Kidney glomerular epithelial cell (primary cell): ENCODE results near the gene SEBOX.

Source experiments
- DNase-seq: peaks from one replicate; lab custom pipeline; 2025; lab: John Stamatoyannopoulos, UW

Gene SEBOX

DNA sequence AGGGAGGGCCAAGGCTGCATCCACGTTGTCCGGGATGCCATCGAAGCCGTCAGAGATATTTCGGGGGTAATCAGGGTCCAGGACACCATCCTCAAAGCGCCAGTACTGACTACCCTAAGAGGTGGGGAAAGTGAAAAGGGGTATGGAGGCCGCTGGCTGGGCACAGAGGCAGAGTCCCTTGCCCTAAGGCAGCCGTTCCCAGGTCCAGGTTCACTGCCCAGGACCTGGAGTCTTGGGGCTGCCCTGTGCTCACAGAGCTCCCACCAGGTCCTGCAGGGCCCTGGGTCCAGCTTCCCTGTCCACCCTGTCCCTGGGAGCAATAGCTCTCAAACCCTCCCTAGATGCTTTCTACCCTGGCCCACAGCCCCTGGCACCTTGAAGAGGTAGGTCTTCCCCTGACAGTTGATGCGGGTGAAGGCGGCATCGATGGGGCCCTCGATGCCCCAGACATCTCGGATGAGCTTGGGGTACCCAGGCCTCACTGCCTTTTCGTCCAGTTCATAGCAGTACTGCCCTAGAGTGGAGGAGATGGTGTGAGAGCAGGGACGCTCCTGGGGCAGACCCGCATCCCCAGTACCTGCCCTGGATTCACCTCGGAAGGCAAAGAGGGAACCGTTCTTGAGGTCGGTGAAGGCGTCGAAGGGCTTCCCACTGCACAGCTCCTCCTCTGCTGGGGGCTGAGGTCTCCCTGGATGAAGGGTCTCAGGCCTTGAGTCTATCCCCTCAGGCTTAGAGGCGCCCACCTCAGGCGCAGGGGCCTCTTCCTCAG lies 4.1 kb upstream of the SEBOX start:
- no peak for DNase-seq

GRCh38 chr17:28368306-28368831 lies 3.4 kb upstream of the SEBOX start:
- no peak for DNase-seq

DNA sequence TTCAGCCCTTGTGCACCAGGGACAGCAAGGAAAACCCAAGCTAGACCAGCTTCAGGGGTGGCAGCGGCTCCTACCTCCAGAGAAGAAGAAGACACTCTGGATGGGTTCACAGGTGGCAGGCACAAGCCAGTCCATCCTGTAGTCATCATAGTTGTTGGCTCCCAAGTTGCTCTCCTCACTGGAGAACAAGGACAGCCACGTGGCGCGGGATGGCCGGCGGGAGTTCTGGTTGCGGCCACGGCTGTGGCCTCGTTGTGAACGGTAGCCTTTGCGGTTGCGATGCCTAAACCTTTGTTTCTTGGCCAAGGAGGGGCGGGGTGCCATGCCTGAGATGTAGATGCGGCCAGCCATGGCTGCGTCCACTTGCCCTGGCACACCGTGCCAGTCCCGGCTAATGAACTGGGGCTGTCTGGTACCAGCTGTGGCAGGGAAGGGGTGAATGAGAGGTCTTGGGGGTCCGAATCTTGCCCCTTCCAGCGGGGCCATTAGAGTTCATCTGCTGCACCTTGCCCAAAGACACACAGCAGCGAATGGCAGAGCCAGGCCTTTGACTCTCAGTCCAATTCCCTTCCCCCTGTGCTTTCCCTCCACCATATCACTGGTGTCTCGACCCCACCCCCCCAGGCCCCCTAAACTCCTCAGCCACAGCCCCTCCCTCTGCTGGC lies 2.8 kb upstream of the SEBOX start:
- DNase-seq: no peak

DNA sequence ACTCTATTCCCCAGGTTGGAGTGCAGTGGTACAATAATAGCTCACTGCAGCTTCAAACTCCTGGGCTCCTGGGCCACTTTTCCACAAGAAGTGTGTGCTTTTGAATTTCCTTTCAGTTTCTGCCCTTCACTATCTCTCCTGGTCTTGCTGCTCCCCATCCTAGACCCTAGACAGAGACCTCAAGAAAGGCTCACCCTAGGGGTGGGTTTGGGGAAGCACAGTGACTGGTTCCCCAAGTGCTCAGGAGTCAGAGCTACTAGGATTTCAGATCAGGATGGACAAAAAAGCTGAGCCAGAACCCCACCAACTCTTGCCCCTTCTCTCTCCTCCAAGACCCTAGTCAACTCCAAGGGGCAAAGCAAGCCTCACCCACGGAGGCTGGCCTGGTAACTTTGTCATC lies 1.6 kb upstream of the SEBOX start:
- DNase-seq: no peak

GRCh38 chr17:28365487-28365886 lies 488 bp upstream of the SEBOX start:
- no peak for DNase-seq

GRCh38 chr17:28363776-28364650 lies 986 bp downstream of the SEBOX start:
- no peak for DNase-seq

DNA sequence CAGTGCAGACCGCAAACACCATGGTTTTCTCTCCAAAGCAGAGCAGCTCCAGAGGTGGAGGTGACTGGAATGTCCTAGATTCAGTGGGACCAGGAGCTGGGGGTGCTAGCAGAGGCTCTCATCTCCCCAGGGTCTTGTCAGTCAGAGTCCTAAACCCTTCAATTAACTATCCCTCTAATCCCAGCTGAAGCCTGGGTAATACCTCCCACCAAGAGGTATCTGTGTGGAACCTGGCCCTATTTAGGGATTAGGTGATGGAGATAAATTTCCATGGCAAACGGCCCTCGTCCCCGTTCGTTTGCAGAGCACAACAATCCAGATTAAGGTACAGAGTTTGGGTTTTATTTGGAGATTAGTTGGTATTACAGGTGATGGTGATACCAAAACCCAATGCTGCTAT lies 1.8 kb downstream of the SEBOX start:
- DNase-seq: no peak

- DNase-seq: no peak
Observed at GRCh38 chr17:28357901-28358197, 7.2 kb downstream of the SEBOX start.

DNA sequence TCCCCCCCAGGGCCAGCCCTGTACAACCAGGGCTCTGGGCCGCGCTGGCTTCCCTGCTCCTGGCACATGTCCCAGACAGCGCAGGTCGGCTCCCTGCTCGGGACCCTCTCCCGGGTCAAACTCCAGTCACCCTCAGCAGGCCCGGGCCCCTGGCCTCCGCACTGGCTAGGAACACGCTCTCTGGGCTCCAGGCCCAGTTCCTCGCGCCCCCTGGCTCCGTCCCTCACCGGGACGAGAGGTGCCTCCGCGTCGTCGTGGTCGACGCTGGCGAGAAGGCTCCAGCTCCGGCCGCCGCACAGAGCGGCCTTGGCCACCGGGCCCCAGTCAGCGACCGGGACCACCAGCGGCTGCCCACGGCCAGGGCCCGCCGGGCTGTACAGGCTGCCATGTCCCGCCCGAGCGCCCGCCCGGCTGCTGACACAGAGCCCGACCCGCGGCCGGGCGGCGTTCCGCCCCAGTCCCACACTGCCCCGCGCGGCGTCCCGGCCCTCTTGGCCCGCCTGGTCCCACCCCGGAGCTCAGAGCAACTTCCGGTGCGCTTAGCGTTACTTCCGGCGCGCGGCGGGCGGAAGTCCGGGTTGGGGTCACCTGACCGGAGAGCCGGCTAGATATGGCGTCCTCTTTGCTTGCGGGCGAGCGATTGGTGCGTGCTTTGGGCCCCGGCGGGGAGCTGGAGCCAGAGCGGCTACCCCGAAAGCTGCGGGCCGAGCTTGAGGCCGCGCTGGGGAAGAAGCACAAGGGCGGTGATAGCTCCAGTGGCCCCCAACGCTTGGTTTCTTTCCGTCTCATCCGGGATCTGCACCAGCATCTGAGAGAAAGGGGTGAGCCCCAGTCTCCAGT lies 7.7 kb downstream of the SEBOX start, which contains the start of gene POLDIP2:
TSS of gene POLDIP2 (minus strand) at position 467 of the 840 bp plus-strand sequence. CDS start at position 388, 79 bp downstream.
- DNase-seq: peak; percentile 80

GRCh38 chr17:28350271-28350670 lies 14.7 kb downstream of the SEBOX start:
- DNase-seq: no peak

DNA sequence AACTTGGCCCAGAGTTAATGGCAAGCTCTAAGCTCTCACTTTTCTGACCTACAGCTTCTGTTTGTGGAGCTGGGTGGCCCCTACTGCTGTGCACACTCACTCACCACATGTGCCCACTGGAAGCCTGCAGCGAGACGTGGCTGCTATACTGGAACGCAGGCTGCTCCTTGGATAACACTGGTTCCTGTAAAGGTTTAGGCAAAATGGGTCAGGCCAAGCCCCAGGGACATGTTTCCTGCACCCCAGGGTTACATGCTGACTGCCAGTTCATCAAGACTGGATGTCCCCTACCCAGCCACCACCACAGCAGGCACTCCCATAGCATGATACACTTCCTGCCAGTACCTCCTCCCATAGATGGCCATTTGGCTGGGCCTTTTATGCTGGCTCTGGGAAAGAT lies 16.0 kb downstream of the SEBOX start:
- DNase-seq: no peak

GRCh38 chr17:28347261-28347891 lies 17.6 kb downstream of the SEBOX start:
- peak; percentile 64 for DNase-seq

- DNase-seq: no peak
Observed at GRCh38 chr17:28346746-28347246, 18.2 kb downstream of the SEBOX start.

DNA sequence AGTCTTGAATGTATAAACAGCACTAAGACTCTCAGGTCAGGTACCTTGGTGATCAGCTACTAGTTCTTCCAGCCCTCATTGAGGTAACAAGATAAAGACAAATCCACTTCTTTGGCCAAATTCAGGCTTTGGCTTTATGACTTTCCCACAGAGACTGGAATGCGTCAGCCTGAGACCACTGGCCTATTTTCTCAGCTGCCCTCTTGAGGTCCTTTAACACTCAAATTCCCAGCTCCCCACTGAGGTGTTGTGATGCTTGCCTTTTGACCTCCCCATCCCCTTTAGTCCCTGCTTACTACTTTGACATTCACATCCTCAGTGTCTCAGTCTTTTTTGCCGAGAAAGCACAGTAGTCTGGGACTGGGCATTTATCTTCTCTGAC lies 18.8 kb downstream of the SEBOX start:
- DNase-seq: no peak

GRCh38 chr17:28345419-28346198 lies 19.4 kb downstream of the SEBOX start:
- no peak for DNase-seq

- DNase-seq: no peak
Observed at GRCh38 chr17:28344435-28344901, 20.5 kb downstream of the SEBOX start.

DNA sequence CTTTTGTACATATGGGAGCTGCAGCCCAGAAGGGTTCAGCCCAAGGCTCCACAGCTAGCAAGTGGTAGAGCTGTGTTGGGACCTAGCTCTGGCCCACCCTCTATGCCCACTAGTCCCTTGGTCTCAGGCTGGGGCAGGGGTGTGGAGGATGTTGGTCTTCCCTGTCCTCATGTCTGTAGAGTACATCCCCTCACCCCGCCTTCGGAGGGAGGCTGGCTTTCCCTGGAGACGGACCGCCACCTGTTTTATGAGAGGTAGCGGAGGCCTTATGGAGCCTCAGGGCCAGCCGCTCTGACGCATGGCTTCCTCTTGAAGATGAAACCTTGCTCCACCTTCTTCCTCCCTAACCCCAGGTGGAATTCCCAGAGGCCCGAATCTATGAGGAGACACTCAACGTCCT lies 21.0 kb downstream of the SEBOX start:
- DNase-seq: no peak

DNA sequence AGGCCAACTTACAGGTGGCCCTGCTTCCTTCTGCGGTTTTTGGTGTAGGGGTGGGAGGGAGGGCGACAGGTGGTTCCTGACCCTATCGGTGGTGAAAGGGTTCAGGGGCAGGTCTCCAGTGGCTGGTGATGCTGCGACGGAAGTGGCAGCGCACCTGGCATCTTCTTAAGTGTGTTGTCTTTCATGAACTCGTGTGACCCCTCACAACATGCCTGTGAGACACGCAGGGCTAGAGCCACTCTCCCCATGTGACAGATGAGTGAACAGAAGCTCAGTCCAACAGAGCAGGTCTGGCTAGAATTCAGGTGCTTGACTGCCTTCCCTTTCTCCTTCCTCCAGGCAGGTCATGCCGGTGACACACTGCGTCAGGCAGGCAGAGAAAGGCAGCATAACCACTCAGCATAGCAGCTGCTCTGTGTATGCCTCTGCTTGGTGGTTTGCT lies 21.5 kb downstream of the SEBOX start:
- DNase-seq: no peak

- DNase-seq: no peak
Observed at GRCh38 chr17:28342313-28342712, 22.7 kb downstream of the SEBOX start.

- no peak for DNase-seq
Observed at GRCh38 chr17:28341516-28341915, 23.5 kb downstream of the SEBOX start.
